Stomach (tissue), 9 donors: ENCODE measurements around the gene FZD8. TPM values are rescaled to one million over a fixed set of nuclear protein-coding genes. Genes with fewer than 3 reads are reported as not detected.

Source experiments
- DNase-seq, 2 donors: peaks; one replicate each; pipeline versions ENCODE4 v3.0.0 to v3.0.0-alpha.2; 2013 to 2019
- H3K27ac ChIP-seq, 5 donors: fragments of 200-600 bp in 4 of 5; sonication (generic) in 4 of 5; one replicate each; pipeline ENCODE4 v1.5.1; 2013 to 2019; ENCODE audit warnings: mild to moderate bottlenecking in 1 of 5, moderate library complexity in 1 of 5
- H3K27me3 ChIP-seq, 3 donors: fragments of 200-600 bp; sonication (generic); one replicate each; pipeline ENCODE4 v1.5.1; 2017 to 2019; ENCODE audit warnings: mixed run types in 1 of 3
- H3K36me3 ChIP-seq, 4 donors: fragments of 200-600 bp; sonication (generic); 1 replicate in 3 of 4; 2 replicates in 1 of 4; pipeline ENCODE4 v1.5.1; 2016 to 2019
- H3K4me1 ChIP-seq, 4 donors: fragments of 200-600 bp; sonication (generic); one replicate each; pipeline ENCODE4 v1.5.1; 2016 to 2019
- H3K4me3 ChIP-seq, 4 donors: fragments of 200-600 bp; sonication (generic) in 3 of 4; one replicate each; pipeline ENCODE4 v1.5.1; 2016 to 2019; ENCODE audit warnings: mild to moderate bottlenecking in 1 of 4
- H3K9me3 ChIP-seq, 4 donors: fragments of 200-600 bp; sonication (generic); one replicate each; pipeline ENCODE4 v1.5.1; 2016 to 2019
- CTCF ChIP-seq, 7 experiments: fragments of 450-650 bp in 4 of 7; fragments of 200-600 bp in 3 of 7; sonication (generic) in 3 of 7; IDR thresholded peaks; one replicate each; pipeline ENCODE4 v1.5.1; 2016 to 2019; ENCODE audit warnings: antibody characterized with exemption in 7 of 7, control low read depth in 2 of 7, mild to moderate bottlenecking in 1 of 7
- EP300 ChIP-seq: sonication (generic); formaldehyde crosslinking; IDR thresholded peaks from one replicate; pipeline ENCODE4 v1.6.1; 2017; ENCODE audit warnings: antibody characterized with exemption
- POLR2A ChIP-seq, 4 donors: fragments of 450-650 bp; IDR thresholded peaks; one replicate each; pipeline ENCODE4 v1.6.1; 2016; ENCODE audit warnings: antibody characterized with exemption in 4 of 4, control low read depth in 2 of 4, mild to moderate bottlenecking in 1 of 4, moderate library complexity in 1 of 4
- POLR2AphosphoS5 ChIP-seq, 3 donors: sonication (generic); formaldehyde crosslinking; IDR thresholded peaks; one replicate each; pipeline ENCODE4 v1.6.1; 2016; ENCODE audit warnings: antibody characterized with exemption in 3 of 3
- WGBS, 5 donors: extraction: QIAGEN DNeasy Blood & Tissue Kit in 3 of 5; methylation state at CpG; one replicate each; pipeline versions ENCODE4 v1.1.5 to v1.1.7; 2013 to 2018; 5-methylcytosine and 5-hydroxymethylcytosine counted together
- intact Hi-C: fragments of 100-400 bp; cut with DNase I; formaldehyde crosslinking; loops from one replicate; pipeline ENCODE4 v1.15.1; 2023; ENCODE audit warnings: low total_unique reads
- polyA plus RNA-seq, 3 donors: library from polyadenylated mRNA; stranded (reverse); fragments of 200-250 nt; gene quantifications; one replicate each; pipeline ENCODE4 v1.2.3, GENCODE V29; 2013
- total RNA-seq, 5 donors: library from RNA; depleted of rRNA; stranded (reverse); fragments of >200 nt; gene quantifications; one replicate each; pipeline versions ENCODE4 v1.1.0 to v1.2.3, GENCODE V29; 2014 to 2016
- donor health status: healthy with polysubstance abuse.
- donor health status: Bipolar disorder and iron deficiency.
- donor health status: healthy.

The FZD8 gene
- total and polyA plus RNA-seq, 8 donors: 0.92 to 17.7 (median 7.1) TPM

DNA sequence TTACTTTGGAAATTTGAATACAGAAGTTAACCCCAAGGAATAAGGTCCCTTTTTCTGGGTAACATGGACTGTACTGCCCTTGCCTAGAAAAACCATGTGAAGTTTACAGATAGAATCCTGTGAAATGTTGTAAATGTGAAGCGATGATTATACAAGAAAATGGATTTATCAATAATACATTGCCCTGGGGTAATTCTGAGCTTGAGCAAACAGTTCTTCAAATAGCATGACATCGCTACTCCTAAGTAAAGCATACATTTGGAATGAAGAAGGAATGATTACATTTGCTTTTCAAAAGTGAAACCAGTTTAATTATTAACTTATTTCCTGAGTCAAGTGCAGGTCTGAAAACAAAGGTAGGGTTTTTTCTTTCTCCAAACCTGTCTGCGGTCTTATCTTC lies 43.3 kb upstream of the FZD8 start:
- Histone ChIP-seq H3K4me3 (no peak overlapping the region), H3K27ac (peak overlapping the region in 3 of 5 donors; percentile 11 to 30 (median 13)), H3K27me3 (no peaks in the 10 kb centered on the region), H3K9me3 (no peaks in the 10 kb centered on the region), H3K4me1 (peaks cover 0 to 24% (median 18%) of the 10 kb centered on the region in 4 donors), H3K36me3 (no peaks in the 10 kb centered on the region)
- TF ChIP-seq CTCF (IDR thresholded peaks at IDR 0.05): no peak
- TF ChIP-seq POLR2A (IDR thresholded peaks at IDR 0.05): no peak
- no peak for TF ChIP-seq EP300
- TF ChIP-seq POLR2AphosphoS5 (IDR thresholded peaks at IDR 0.05): no peak
- DNase-seq: peak in 1 of 2 donors; percentile 66
- intact Hi-C loops: no loop called here
- 34 to 63% (median 45%) methylated on average over 3 of the region's 3 CpGs for WGBS, 5 donors

- H3K9me3 ChIP-seq: no peaks in the 10 kb centered on the region
- no peak for DNase-seq
- H3K4me3 ChIP-seq: no peak overlapping the region
- no peaks in the 10 kb centered on the region for H3K27me3 ChIP-seq
- 19 to 48% (median 35%) methylated on average over 5 of the region's 5 CpGs for WGBS, 5 donors
- peaks cover 0 to 19% (median 13%) of the 10 kb centered on the region in 4 donors for H3K4me1 ChIP-seq
- no peak for TF ChIP-seq EP300
- TF ChIP-seq POLR2AphosphoS5 (IDR thresholded peaks at IDR 0.05): no peak
- no peak for TF ChIP-seq CTCF (IDR thresholded peaks at IDR 0.05)
- TF ChIP-seq POLR2A (IDR thresholded peaks at IDR 0.05): no peak
- no peak overlapping the region for H3K27ac ChIP-seq
- no peaks in the 10 kb centered on the region for H3K36me3 ChIP-seq
- intact Hi-C loops: no loop called here
Measured at GRCh38 chr10:35684586-35684985, 42.5 kb upstream of the FZD8 start.

DNA sequence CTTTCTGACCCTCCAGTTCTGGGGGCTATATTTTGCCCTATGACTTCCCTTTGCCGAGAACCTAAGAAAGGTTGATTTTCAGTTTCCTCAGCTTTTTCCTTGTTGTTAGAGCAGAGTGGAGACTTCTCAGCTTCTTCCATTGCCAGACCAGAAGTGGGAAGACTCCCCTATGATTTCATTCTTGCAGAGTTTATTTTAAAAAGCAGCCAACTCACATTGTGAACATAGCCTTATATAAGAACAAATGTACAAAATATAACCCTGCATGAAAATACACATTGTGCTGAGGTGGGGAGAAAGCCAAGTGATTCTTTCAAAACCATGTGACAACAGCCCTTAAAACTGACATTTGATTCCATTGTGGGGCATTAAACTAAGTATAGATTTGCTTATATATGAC lies 33.8 kb upstream of the FZD8 start:
- H3K27me3 ChIP-seq: no peaks in the 10 kb centered on the region
- peak in 1 of 2 donors; percentile 14 for DNase-seq
- H3K4me3 ChIP-seq: no peak overlapping the region
- no peak for TF ChIP-seq CTCF (IDR thresholded peaks at IDR 0.05)
- TF ChIP-seq POLR2A (IDR thresholded peaks at IDR 0.05): no peak
- no peak for TF ChIP-seq POLR2AphosphoS5 (IDR thresholded peaks at IDR 0.05)
- no peak for TF ChIP-seq EP300
- intact Hi-C loops: no loop called here
- H3K36me3 ChIP-seq: no peaks in the 10 kb centered on the region
- H3K9me3 ChIP-seq: no peaks in the 10 kb centered on the region
- H3K4me1 ChIP-seq: no peaks in the 10 kb centered on the region
- 66 to 86% (median 77%) methylated on average over 1 of the region's 1 CpG for WGBS, 5 donors
- no peak overlapping the region for H3K27ac ChIP-seq

DNA sequence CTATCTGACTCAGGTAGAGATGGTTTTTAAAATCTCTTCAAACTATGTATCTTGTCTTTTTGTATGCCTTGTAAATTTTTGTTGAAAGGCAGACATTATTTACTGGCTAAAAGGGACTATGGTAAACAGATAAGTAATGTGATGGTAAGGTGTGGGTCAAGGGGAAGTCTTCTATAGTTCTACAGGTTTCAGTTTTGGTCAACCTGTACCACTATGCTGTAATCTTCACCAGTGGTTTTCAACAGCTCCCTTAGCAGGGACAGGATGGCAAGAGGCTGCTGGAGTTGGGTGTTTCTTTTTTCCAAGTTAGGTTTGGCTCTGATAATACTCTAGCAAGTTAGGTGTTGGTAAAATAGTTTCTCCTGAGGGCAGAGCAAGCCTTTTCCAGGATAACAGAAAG lies 32.7 kb upstream of the FZD8 start:
- no peaks in the 10 kb centered on the region for H3K36me3 ChIP-seq
- intact Hi-C loops: no loop called here
- H3K4me1 ChIP-seq: no peaks in the 10 kb centered on the region
- no peak overlapping the region for H3K27ac ChIP-seq
- no peak for DNase-seq
- no peaks in the 10 kb centered on the region for H3K27me3 ChIP-seq
- H3K9me3 ChIP-seq: no peaks in the 10 kb centered on the region
- TF ChIP-seq CTCF (IDR thresholded peaks at IDR 0.05): no peak
- no peak for TF ChIP-seq EP300
- no peak for TF ChIP-seq POLR2A (IDR thresholded peaks at IDR 0.05)
- TF ChIP-seq POLR2AphosphoS5 (IDR thresholded peaks at IDR 0.05): no peak
- H3K4me3 ChIP-seq: no peak overlapping the region
